ENCODE results near the gene GP9.

GP9 gene

GRCh38 chr3:129028866-129029265 is 31.7 kb upstream of the GP9 start:
- DNase-seq (ENCODE audit: low read depth): no peak

DNA sequence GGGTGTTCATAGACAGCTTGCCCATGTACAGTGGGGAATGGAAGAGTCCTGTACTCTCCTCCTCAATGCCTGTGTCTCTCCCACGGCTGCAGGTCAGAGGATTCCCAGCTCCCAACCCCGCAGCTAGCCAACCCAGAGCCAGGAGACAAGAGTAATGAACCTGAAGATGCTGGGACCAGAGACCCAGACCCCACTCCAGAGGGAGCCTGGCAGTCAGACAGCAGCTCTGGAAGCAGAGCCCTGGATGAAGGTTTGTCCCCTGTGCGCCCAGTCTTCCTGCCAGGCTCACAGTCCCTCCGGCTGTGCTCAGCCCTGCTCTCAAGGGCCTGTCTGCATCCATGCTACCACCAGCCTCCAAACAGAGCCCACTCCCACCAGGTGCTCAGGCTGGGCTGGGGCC is 30.0 kb upstream of the GP9 start:
- no peak for DNase-seq (ENCODE audit: low read depth)

DNA sequence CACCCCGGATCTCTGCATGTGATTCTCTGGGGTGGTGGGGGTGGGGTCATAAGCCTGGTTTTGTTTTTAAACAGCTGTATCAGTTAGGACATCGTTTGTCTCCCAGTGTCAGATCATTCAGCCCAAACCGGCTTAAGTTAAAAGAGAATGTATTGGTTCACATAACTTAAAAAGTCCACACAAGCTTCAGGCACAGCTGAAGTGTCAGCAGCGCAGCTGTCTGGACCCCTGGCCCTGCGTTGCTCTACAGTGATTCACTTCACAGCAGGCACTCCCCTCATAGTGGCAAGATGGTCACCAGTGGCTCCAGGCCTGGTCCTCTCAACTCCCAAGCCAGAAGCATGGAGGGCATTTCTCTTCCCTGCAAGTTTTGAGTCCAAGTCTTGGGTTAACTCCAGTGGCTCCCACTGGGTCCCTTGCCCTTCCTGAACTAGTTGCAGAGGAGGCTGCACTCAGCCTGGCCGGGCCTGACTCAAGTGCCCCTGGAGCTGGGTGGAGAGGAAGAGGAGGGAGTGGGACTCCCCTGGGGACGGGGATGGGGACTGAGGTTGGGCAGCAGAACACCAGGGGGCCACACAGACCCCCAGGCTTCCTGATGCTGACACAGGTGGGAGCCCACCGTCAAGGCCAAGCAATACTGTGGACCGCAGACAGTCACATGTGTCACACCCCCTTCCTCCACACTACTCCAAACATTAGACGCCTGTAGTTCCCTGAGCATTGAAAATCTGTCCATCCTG is 28.9 kb upstream of the GP9 start:
- DNase-seq (ENCODE audit: low read depth): no peak

DNA sequence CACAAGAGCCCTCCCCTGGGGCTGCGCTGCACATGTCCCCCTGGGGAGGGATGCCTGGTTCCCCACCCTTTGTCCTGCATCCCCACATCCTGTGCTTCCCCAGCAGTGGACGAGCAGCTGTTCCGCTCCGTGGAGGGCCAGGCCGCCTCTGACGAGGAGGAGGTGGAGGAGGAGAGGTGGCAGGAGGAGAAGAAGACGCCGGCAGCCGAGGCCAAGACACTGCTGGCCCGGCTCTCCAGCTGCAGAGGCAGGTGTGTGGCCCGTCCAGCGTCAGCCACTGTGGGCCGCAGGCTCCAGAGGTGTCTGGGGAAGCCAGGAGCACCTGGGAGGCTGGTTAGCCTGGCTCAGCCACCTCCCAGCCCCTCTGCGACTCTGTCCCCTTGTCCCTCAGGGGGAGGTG is 27.9 kb upstream of the GP9 start:
- no peak for DNase-seq (ENCODE audit: low read depth)

DNA sequence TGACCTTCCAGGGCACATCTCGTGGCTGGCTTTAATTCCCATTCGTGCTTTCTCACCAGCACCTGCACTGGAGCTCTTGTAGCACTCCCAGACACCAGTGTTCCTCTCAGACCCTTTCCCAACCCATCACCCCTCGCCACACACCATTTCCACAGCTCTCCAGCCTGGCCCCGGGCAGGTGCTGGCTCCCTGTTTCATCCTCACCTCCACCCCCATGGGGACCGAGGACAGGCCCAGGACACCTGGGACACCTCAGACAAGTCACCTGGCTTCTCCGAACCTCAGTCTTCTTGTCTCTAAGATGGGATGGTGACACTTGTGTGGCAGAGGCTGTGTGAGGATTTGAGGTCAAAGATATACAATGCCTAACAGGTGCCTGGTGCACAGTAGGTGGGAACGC is 27.4 kb upstream of the GP9 start:
- DNase-seq (ENCODE audit: low read depth): no peak

DNA sequence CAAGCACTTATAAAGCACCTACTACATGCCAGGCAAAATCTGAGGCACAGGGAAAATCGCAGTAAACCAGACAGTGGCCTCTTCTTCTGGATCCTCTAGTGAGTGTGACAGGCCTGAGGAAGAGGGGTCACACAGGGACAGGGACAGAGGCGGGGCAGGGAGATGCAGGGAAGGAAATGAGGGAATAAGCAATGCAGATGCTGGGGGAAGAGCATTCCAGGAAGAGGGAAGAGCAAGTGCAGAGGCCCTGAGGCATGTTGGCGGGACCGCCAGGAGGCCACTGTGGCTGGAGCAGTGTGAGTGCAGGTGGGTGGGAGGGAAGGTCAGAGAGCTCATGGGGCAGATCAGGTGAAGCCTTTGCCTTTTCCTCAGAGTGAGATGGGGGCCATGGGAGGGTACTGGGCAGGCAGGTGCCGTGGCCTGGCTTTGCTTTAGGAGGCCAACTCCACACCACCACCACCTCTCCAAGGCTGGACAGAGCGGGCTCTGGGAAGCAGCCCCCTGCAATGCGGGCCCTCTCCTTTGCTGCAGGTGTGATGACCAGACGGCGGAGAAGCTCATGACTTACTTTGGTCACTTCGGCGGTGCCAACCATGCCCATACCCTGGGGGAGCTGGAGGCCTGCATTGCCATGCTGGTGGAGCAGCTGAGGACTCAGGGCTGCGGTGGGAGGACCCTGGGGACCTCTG is 26.8 kb upstream of the GP9 start:
- no peak for DNase-seq (ENCODE audit: low read depth)

DNA sequence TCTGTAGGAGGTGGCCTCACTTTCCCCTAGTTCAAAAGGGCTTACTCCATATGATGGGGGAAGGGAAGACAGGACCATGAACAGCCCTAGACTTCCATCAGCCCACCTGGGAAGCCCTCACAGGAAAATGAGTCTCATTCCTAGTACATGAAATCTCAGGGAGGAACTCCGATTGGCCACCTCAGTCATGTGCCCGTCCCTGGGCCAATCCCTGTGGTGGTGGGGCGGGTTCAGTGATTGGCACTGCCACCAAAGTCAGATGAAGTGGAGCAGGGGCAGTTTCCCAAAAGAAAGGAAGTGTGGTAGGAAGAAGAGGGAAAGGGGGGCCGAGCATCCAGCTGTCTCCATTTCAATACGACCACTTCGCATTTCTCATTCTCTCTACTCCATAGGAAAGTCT is 25.9 kb upstream of the GP9 start:
- DNase-seq (ENCODE audit: low read depth): no peak

DNA sequence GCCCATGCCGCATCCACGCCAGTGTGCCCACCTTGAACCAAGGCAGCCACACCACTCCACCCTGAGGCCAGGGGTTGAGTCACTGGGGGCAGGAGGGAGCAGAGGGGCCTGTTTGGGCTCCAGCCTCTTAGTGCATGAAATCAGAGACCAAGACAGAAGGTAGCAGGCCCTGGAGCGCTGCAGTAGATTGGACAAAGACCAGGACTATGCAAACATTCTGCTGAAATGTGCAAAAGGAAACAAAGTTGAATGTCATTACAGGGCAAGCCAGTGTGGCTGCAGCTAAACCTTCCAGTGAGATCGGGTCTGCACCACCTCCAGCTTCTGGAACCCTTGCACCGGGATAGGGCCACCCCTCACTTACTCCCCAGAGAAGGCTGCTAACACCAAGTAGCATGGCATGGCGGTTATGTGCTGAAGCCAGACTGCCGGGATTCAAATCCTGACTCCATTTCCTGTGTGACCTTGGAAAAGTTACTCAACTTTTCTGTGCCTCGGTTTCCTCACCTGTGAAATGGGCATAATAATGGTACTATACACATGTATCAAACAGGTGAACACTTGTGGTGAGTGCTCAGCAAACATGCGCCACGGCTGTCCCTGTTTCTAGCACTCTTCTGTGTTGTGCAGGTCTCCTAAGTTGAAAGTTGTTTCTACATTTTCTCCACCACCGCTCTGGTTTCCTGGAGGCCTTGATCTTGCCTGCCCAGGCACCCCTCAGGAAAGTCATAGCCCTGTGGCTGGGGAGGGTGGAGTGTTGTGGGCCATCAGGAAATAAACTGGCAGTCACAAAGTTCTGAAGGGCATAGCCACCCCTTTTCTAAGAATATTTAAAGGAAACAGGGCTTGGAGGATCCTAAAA is 25.0 kb upstream of the GP9 start:
- no peak for DNase-seq (ENCODE audit: low read depth)

GRCh38 chr3:129036222-129037092 is 24.1 kb upstream of the GP9 start:
- no peak for DNase-seq (ENCODE audit: low read depth)

DNA sequence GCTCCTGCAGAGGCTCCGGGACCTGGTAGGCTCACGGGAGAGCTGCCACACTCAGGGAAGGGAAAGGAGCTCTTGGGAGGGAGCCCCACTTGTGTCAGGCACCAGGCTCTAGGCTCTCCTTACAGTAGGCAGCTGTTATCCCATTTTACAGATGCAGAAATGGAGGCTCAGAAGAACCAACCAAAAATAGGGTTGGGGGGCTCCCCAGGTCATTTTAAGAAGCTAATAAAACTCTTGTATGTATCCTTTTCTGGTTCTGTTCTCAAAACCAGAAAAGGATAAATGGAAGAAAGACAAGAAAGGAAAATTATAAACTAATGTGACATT is 23.5 kb upstream of the GP9 start:
- no peak for DNase-seq (ENCODE audit: low read depth)

GRCh38 chr3:129038121-129038855 is 22.3 kb upstream of the GP9 start:
- no peak for DNase-seq (ENCODE audit: low read depth)

- no peak for DNase-seq (ENCODE audit: low read depth)
Observed at GRCh38 chr3:129039271-129040038, 21.1 kb upstream of the GP9 start.

DNA sequence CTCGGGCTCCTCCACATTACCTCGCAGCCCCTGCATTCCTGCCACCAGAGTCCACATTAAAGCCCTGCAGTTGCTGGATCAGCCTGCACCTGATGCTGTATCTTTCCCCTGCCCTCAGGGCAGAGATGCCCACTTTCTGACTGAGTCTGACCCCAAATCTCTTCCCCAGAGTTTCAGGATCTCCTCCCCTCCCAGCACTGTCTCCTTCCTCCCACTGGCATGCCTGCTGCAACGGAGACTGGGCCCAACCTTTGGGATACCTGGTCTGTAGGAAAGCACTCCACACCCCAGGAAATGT is 20.6 kb upstream of the GP9 start:
- no peak for DNase-seq (ENCODE audit: low read depth)

GRCh38 chr3:129040579-129041300 is 19.8 kb upstream of the GP9 start:
- DNase-seq (ENCODE audit: low read depth): no peak

DNA sequence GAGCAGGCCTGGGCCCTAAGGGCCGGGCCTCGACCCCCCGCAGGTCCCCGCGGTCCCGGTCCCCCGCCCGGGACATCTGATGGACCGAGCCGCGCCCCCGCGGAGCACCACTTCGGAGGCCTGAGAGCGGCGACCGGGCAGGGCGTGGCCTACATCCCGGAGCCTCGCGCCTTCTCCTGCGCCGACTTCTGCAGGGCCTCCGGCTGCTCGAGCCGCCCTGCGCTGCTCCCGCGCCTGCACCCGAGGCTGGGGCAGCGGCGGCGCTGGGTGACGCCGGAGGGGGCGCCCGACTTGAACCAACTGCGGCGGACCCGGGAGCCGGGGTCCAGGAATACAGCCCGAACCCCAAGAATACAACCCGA is 14.9 kb upstream of the GP9 start:
- no peak for DNase-seq (ENCODE audit: low read depth)

DNA sequence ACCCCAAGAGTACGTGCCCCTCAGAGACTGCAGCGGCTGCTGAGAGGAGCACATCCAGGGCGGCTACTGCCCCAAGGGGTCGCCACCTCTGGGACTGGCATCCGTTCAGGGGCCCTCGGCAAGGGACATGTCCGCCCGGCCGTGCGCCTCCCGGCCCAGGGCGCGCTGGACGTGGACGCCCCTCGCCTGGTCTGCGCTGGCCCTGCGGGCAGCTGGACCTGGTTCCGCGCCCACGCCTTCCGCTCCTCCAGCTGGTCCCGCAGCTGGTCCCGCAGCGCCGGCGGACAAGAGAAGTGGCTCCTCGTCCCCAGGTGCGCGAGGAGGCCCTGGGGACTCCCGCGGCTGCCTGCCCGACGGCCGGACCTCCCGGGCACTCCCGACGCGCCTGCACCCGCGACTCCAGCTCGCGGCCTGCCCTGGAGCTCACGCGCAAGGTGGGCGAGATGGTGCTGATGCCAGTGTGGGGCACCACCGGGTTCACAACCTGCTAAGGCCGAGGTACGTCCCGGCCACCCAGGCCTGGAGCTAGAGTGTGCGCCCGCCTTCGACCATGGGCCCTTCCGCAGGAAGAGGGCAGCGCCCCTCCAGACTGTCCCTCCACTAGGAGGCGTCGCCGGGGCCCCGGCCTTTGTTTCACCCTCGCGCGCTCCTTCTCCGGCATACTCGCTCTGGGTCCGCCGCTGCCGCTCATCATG is 14.4 kb upstream of the GP9 start:
- DNase-seq (ENCODE audit: low read depth): no peak

DNA sequence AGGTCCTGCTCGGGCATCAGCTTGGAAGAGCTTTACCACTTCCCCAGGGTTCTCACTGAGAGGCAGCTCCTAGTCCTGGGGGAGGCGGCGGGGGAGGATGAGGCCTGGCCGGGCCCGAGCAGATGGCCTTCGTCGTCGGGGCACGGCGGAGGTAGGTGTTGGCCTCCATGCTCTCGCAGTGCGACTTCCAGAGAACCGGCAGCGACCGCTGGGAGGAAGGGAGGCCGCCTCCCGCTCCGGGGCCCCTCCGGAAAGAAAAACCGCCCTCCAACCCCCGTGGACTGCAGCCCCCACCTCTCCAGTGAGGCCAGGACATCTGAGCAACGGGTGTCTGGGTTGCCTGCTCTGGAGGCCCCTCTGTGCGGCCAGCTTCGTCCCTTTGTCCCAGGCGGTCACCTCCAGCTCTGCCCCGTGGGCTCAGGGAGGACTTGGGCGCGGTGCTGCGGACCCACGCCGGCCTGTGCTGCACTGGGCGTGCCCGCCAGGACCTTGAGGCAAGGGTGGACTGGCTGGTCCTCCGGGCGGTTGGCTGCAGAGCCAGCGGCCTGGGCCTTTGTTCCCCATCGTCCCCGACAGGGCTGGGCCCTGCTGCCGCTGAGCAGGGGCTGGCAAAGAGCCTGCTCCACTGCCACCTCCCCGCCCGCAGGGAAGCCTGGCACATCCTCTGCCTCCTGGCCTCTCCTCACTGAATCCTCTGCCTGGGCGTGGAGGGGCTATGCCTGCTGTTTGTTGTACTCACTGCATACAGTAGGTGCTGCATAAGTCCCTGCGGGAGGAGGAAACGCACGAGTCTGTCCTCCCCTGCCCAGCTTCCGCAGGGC is 13.6 kb upstream of the GP9 start:
- DNase-seq (ENCODE audit: low read depth): no peak

- no peak for DNase-seq (ENCODE audit: low read depth)
Observed at GRCh38 chr3:129047553-129047839, 13.1 kb upstream of the GP9 start.

Measured in T-helper 22 cell (primary cell).